Coronary artery (tissue), 2 donors: ENCODE results near the gene PIK3R1.

Experiments used
- DNase-seq: peaks from one replicate; pipeline ENCODE4 v3.0.0-alpha.2; 2017; ENCODE audit warnings: low spot score
- H3K27ac ChIP-seq, 2 donors: fragments of 200-600 bp; sonication (generic); one replicate each; pipeline ENCODE4 v1.5.1; 2016 to 2019
- H3K4me3 ChIP-seq: fragments of 200-600 bp; sonication (generic); 2 replicates; pipeline ENCODE4 v1.5.1; 2016; ENCODE audit warnings: mild to moderate bottlenecking, moderate library complexity
- CTCF ChIP-seq: fragments of 200-600 bp; sonication (generic); IDR thresholded peaks from one replicate; pipeline ENCODE4 v1.5.1; 2019; ENCODE audit warnings: antibody characterized with exemption

Gene PIK3R1

GRCh38 chr5:68253624-68254585 is 38.3 kb downstream of the PIK3R1 start:
- TF ChIP-seq CTCF, result no peak
- no peak for DNase-seq
- Histone ChIP-seq H3K4me3 (peak overlapping the region; percentile 30), H3K27ac (peak overlapping the region; percentile 56 to 89)

- no peak for TF ChIP-seq CTCF
- Histone ChIP-seq H3K4me3 (peak overlapping the region; percentile 40), H3K27ac (peak overlapping the region; percentile 56 to 83)
- no peak for DNase-seq
Measured at GRCh38 chr5:68254810-68255209, 39.3 kb downstream of the PIK3R1 start.

- peak overlapping the region; percentile 56 to 83 for H3K27ac ChIP-seq
- DNase-seq, result no peak
- TF ChIP-seq CTCF, result no peak
- peak overlapping the region; percentile 40 for H3K4me3 ChIP-seq
Measured at GRCh38 chr5:68255305-68256120, 40.0 kb downstream of the PIK3R1 start.

- peak overlapping the region; percentile 48 to 81 for H3K27ac ChIP-seq
- H3K4me3 ChIP-seq, result no peak overlapping the region
- no peak for DNase-seq
- no peak for TF ChIP-seq CTCF
Measured at GRCh38 chr5:68257210-68257609, 41.7 kb downstream of the PIK3R1 start.

GRCh38 chr5:68258531-68258930 is 43.0 kb downstream of the PIK3R1 start:
- TF ChIP-seq CTCF, result no peak
- no peak for DNase-seq
- Histone ChIP-seq H3K4me3 (peak overlapping the region; percentile 11), H3K27ac (peak overlapping the region; percentile 48 to 81)

GRCh38 chr5:68259700-68260099 is 44.1 kb downstream of the PIK3R1 start:
- TF ChIP-seq CTCF, result no peak
- Histone ChIP-seq H3K4me3 (no peak overlapping the region), H3K27ac (peak overlapping the region; percentile 41 to 81)
- no peak for DNase-seq
